ENCODE data around the gene TLK1.

TLK1 gene

GRCh38 chr2:171009386-171009785, 151.3 kb downstream of the TLK1 start:
- FAIRE-seq (no peak), DNase-seq (ENCODE audit: insufficient read length, low spot score) (no peak)

GRCh38 chr2:171008550-171009205, 152.0 kb downstream of the TLK1 start:
- FAIRE-seq (no peak), DNase-seq (ENCODE audit: insufficient read length, low spot score) (no peak)

- DNase-seq (ENCODE audit: insufficient read length, low spot score) (no peak), FAIRE-seq (no peak)
Observed at GRCh38 chr2:171004833-171005232, 155.9 kb downstream of the TLK1 start.

- FAIRE-seq (no peak), DNase-seq (ENCODE audit: insufficient read length, low spot score) (no peak)
Observed at GRCh38 chr2:171004363-171004762, 156.3 kb downstream of the TLK1 start.

- FAIRE-seq, result no peak
- no peak for DNase-seq (ENCODE audit: insufficient read length, low spot score)
Observed at GRCh38 chr2:170999654-171000053, 161.0 kb downstream of the TLK1 start.

GRCh38 chr2:170997893-170998597, 162.6 kb downstream of the TLK1 start:
- FAIRE-seq, result no peak
- no peak for DNase-seq (ENCODE audit: insufficient read length, low spot score)

GRCh38 chr2:170996316-170996715, 164.4 kb downstream of the TLK1 start:
- FAIRE-seq, result no peak

GRCh38 chr2:170991398-170992182, 169.1 kb downstream of the TLK1 start:
- FAIRE-seq (peak; percentile 48), DNase-seq (ENCODE audit: insufficient read length, low spot score) (no peak)

More at GRCh38 chr2:170996316-170996715, 164.4 kb downstream of the TLK1 start:
- no peak for DNase-seq (ENCODE audit: insufficient read length, low spot score)

- FAIRE-seq (no peak), DNase-seq (ENCODE audit: insufficient read length, low spot score) (no peak)
Observed at GRCh38 chr2:170986566-170987258, 174.0 kb downstream of the TLK1 start.

- DNase-seq (ENCODE audit: insufficient read length, low spot score), result no peak
- FAIRE-seq, result no peak
Observed at GRCh38 chr2:170985407-170985806, 175.3 kb downstream of the TLK1 start.

GRCh38 chr2:170984079-170984478, 176.6 kb downstream of the TLK1 start:
- DNase-seq (ENCODE audit: insufficient read length, low spot score) (no peak), FAIRE-seq (no peak)

GRCh38 chr2:170975943-170976270, 184.8 kb downstream of the TLK1 start:
- DNase-seq (ENCODE audit: insufficient read length, low spot score) (no peak), FAIRE-seq (no peak)

GRCh38 chr2:170975127-170975942, 185.4 kb downstream of the TLK1 start:
- DNase-seq (ENCODE audit: insufficient read length, low spot score) (no peak), FAIRE-seq (no peak)

- FAIRE-seq (no peak), DNase-seq (ENCODE audit: insufficient read length, low spot score) (no peak)
Observed at GRCh38 chr2:170974304-170974993, 186.2 kb downstream of the TLK1 start.

GRCh38 chr2:170973492-170974303, 187.0 kb downstream of the TLK1 start:
- DNase-seq (ENCODE audit: insufficient read length, low spot score) (peak; percentile 88), FAIRE-seq (peak; percentile 77)

GRCh38 chr2:170973225-170973491, 187.5 kb downstream of the TLK1 start:
- no peak for DNase-seq (ENCODE audit: insufficient read length, low spot score)
- no peak for FAIRE-seq

- no peak for DNase-seq (ENCODE audit: insufficient read length, low spot score)
Observed at GRCh38 chr2:170972296-170973224, 188.1 kb downstream of the TLK1 start.

GRCh38 chr2:170971071-170971470, 189.6 kb downstream of the TLK1 start:
- FAIRE-seq (no peak), DNase-seq (ENCODE audit: insufficient read length, low spot score) (no peak)

More at GRCh38 chr2:170972296-170973224, 188.1 kb downstream of the TLK1 start:
- FAIRE-seq, result no peak

Data from GM19239 (cell line).